Astrocyte (in vitro differentiated cells and primary cell): Measurements from ENCODE around the gene TWIST2.

Source experiments
- EZH2 ChIP-seq: IDR thresholded peaks from 2 replicates; pipeline ENCODE4 v1.6.1; 2012; ENCODE audit warnings: mild to moderate bottlenecking, low read length, inconsistent platforms; ENCODE audit not compliant: insufficient read depth
- TF ChIP-seq, protein P1 (sequence below): IDR thresholded peaks from 2 replicates; pipeline ENCODE4 v1.5.1; 2011; ENCODE audit warnings: low read depth, mild to moderate bottlenecking, inconsistent platforms, low read length, moderate library complexity; ENCODE audit not compliant: insufficient read depth

DNA sequence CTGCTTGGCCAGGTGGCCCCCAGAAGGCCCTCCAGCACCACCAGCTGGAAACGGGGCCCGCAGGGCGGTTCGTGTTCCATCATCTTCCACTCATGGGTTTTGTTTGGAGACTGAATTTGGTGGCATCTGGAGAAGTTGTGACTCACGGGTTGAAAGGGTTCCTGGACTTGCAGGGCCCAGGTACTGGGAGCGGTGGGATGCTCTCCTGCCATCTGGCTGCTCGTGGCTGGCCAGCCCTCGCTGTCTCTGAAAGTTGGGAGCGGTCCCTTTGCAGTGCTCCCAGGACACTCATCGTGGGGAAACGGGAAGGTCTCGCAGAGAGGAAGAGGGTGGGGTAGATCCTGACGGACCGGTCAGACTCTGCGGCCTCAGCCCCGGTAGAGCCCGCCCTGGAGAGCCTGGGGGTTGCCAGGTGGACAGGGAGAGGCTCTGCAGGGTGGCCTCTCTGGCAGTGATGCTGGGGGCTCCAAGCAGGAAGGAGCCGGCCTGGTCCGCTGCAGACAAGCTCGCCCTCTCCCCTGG is 47.5 kb downstream of the TWIST2 start:
- TF ChIP-seq, protein P1, sequence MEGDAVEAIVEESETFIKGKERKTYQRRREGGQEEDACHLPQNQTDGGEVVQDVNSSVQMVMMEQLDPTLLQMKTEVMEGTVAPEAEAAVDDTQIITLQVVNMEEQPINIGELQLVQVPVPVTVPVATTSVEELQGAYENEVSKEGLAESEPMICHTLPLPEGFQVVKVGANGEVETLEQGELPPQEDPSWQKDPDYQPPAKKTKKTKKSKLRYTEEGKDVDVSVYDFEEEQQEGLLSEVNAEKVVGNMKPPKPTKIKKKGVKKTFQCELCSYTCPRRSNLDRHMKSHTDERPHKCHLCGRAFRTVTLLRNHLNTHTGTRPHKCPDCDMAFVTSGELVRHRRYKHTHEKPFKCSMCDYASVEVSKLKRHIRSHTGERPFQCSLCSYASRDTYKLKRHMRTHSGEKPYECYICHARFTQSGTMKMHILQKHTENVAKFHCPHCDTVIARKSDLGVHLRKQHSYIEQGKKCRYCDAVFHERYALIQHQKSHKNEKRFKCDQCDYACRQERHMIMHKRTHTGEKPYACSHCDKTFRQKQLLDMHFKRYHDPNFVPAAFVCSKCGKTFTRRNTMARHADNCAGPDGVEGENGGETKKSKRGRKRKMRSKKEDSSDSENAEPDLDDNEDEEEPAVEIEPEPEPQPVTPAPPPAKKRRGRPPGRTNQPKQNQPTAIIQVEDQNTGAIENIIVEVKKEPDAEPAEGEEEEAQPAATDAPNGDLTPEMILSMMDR = no peak
- TF ChIP-seq EZH2 = no peak
